Liver (tissue), 3 donors: ENCODE results near the gene SLC44A3.

Source experiments
- FOXA1 ChIP-seq: IDR thresholded peaks from 2 replicates; pipeline ENCODE4 v1.6.1; 2016; ENCODE audit warnings: antibody characterized with exemption
- SP1 ChIP-seq: IDR thresholded peaks from 2 replicates; pipeline ENCODE4 v1.6.1; 2018; ENCODE audit warnings: antibody characterized with exemption, mild to moderate bottlenecking
- TAF1 ChIP-seq: conservative IDR thresholded peaks from 2 replicates; pipeline ENCODE4 v1.6.1; 2016; ENCODE audit warnings: antibody characterized with exemption, mild to moderate bottlenecking
- TF ChIP-seq, protein P1 (sequence below): fragments of 150-350 bp; IDR thresholded peaks from 2 replicates; pipeline ENCODE4 v1.5.1; 2017; ENCODE audit warnings: improper control_type of control experiment, low read depth, low read length; ENCODE audit not compliant: missing input control
- TF ChIP-seq, protein P2 (sequence below): IDR thresholded peaks from 2 replicates; pipeline ENCODE4 v1.6.1; 2016; ENCODE audit warnings: antibody characterized with exemption
- TF ChIP-seq, protein P3 (sequence below): IDR thresholded peaks from 2 replicates; pipeline ENCODE4 v1.6.1; 2016; ENCODE audit warnings: antibody characterized with exemption, mild to moderate bottlenecking
- donor health status: healthy.
- donor health status: healthy.

DNA sequence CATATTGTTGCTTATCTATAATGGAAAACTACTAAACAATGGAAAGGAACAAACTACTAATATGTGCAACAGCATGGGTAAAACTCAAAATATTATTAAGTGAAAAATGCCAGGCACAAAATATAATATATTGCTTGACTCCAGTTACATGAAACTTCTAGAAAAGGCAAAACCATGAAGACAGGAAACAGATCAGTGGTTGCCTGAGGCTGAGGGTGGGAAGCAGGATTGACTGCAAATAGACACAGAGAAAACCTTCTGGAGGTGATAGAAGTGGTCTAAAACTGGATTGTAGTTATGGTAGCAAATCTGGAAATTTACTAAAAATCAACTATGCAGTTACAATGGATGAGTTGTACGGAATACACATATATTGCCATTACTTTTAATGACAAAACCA is 29.5 kb upstream of the SLC44A3 start:
- TF ChIP-seq, protein P1, sequence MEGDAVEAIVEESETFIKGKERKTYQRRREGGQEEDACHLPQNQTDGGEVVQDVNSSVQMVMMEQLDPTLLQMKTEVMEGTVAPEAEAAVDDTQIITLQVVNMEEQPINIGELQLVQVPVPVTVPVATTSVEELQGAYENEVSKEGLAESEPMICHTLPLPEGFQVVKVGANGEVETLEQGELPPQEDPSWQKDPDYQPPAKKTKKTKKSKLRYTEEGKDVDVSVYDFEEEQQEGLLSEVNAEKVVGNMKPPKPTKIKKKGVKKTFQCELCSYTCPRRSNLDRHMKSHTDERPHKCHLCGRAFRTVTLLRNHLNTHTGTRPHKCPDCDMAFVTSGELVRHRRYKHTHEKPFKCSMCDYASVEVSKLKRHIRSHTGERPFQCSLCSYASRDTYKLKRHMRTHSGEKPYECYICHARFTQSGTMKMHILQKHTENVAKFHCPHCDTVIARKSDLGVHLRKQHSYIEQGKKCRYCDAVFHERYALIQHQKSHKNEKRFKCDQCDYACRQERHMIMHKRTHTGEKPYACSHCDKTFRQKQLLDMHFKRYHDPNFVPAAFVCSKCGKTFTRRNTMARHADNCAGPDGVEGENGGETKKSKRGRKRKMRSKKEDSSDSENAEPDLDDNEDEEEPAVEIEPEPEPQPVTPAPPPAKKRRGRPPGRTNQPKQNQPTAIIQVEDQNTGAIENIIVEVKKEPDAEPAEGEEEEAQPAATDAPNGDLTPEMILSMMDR: no peak
- TF ChIP-seq TAF1: no peak
- no peak for TF ChIP-seq SP1
- TF ChIP-seq, protein P2, sequence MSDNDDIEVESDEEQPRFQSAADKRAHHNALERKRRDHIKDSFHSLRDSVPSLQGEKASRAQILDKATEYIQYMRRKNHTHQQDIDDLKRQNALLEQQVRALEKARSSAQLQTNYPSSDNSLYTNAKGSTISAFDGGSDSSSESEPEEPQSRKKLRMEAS: no peak
- TF ChIP-seq, protein P3, sequence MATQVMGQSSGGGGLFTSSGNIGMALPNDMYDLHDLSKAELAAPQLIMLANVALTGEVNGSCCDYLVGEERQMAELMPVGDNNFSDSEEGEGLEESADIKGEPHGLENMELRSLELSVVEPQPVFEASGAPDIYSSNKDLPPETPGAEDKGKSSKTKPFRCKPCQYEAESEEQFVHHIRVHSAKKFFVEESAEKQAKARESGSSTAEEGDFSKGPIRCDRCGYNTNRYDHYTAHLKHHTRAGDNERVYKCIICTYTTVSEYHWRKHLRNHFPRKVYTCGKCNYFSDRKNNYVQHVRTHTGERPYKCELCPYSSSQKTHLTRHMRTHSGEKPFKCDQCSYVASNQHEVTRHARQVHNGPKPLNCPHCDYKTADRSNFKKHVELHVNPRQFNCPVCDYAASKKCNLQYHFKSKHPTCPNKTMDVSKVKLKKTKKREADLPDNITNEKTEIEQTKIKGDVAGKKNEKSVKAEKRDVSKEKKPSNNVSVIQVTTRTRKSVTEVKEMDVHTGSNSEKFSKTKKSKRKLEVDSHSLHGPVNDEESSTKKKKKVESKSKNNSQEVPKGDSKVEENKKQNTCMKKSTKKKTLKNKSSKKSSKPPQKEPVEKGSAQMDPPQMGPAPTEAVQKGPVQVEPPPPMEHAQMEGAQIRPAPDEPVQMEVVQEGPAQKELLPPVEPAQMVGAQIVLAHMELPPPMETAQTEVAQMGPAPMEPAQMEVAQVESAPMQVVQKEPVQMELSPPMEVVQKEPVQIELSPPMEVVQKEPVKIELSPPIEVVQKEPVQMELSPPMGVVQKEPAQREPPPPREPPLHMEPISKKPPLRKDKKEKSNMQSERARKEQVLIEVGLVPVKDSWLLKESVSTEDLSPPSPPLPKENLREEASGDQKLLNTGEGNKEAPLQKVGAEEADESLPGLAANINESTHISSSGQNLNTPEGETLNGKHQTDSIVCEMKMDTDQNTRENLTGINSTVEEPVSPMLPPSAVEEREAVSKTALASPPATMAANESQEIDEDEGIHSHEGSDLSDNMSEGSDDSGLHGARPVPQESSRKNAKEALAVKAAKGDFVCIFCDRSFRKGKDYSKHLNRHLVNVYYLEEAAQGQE: no peak
- TF ChIP-seq FOXA1: no peak
